ENCODE results near the gene LGALS13. TPM values are rescaled to one million over a fixed set of nuclear protein-coding genes. Genes with fewer than 3 reads are reported as not detected.

The LGALS13 gene
- total and polyA plus RNA-seq, 2 experiments from 2014 or later: not detected

- H3K36me3 ChIP-seq: no peaks in the 10 kb centered on the region
These were observed 6.4 kb upstream of the LGALS13 start for GRCh38 chr19:39595950-39596349.

GRCh38 chr19:39596911-39597310 is 5.4 kb upstream of the LGALS13 start:
- Histone ChIP-seq H3K9me3 (ENCODE audit: low read depth) (no peaks in the 10 kb centered on the region), H3K27me3 (no peaks in the 10 kb centered on the region), H3K4me1 (ENCODE audit: low read depth) (no peaks in the 10 kb centered on the region), H3K4me3 (no peak overlapping the region), H3K36me3 (no peaks in the 10 kb centered on the region), H3K27ac (no peak overlapping the region)
- no peak for DNase-seq (ENCODE audit: low read depth in 1 of 2, low spot score in 1 of 2)
- TF ChIP-seq, protein P1, sequence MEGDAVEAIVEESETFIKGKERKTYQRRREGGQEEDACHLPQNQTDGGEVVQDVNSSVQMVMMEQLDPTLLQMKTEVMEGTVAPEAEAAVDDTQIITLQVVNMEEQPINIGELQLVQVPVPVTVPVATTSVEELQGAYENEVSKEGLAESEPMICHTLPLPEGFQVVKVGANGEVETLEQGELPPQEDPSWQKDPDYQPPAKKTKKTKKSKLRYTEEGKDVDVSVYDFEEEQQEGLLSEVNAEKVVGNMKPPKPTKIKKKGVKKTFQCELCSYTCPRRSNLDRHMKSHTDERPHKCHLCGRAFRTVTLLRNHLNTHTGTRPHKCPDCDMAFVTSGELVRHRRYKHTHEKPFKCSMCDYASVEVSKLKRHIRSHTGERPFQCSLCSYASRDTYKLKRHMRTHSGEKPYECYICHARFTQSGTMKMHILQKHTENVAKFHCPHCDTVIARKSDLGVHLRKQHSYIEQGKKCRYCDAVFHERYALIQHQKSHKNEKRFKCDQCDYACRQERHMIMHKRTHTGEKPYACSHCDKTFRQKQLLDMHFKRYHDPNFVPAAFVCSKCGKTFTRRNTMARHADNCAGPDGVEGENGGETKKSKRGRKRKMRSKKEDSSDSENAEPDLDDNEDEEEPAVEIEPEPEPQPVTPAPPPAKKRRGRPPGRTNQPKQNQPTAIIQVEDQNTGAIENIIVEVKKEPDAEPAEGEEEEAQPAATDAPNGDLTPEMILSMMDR (IDR thresholded peaks at IDR 0.05; ENCODE audit: low read depth, low read length): no peak

More at GRCh38 chr19:39595950-39596349, 6.4 kb upstream of the LGALS13 start:
- H3K4me3 ChIP-seq: no peak overlapping the region
- H3K9me3 ChIP-seq (ENCODE audit: low read depth): no peaks in the 10 kb centered on the region
- no peak for DNase-seq (ENCODE audit: low read depth in 1 of 2, low spot score in 1 of 2)
- H3K4me1 ChIP-seq (ENCODE audit: low read depth): no peaks in the 10 kb centered on the region
- TF ChIP-seq, protein P1 (IDR thresholded peaks at IDR 0.05; ENCODE audit: low read depth, low read length): no peak
- H3K27ac ChIP-seq: no peak overlapping the region
- no peaks in the 10 kb centered on the region for H3K27me3 ChIP-seq

- no peaks in the 10 kb centered on the region for H3K4me1 ChIP-seq (ENCODE audit: low read depth)
- TF ChIP-seq, protein P1 (IDR thresholded peaks at IDR 0.05; ENCODE audit: low read depth, low read length): no peak
These were observed 3.2 kb upstream of the LGALS13 start for GRCh38 chr19:39599116-39599515.

GRCh38 chr19:39603825-39604224 is 1.5 kb downstream of the LGALS13 start:
- no peaks in the 10 kb centered on the region for H3K36me3 ChIP-seq
- no peak overlapping the region for H3K4me3 ChIP-seq
- H3K4me1 ChIP-seq (ENCODE audit: low read depth): no peaks in the 10 kb centered on the region
- H3K27ac ChIP-seq: no peak overlapping the region
- no peaks in the 10 kb centered on the region for H3K9me3 ChIP-seq (ENCODE audit: low read depth)
- TF ChIP-seq, protein P1 (IDR thresholded peaks at IDR 0.05; ENCODE audit: low read depth, low read length): no peak
- H3K27me3 ChIP-seq: no peaks in the 10 kb centered on the region
- no peak for DNase-seq (ENCODE audit: low read depth in 1 of 2, low spot score in 1 of 2)

More at GRCh38 chr19:39599116-39599515, 3.2 kb upstream of the LGALS13 start:
- Histone ChIP-seq H3K36me3 (no peaks in the 10 kb centered on the region), H3K27ac (no peak overlapping the region), H3K9me3 (ENCODE audit: low read depth) (no peaks in the 10 kb centered on the region), H3K27me3 (no peaks in the 10 kb centered on the region), H3K4me3 (no peak overlapping the region)
- peak; percentile 42 to 67 for DNase-seq (ENCODE audit: low read depth in 1 of 2, low spot score in 1 of 2)

- TF ChIP-seq, protein P1 (IDR thresholded peaks at IDR 0.05; ENCODE audit: low read depth, low read length): no peak
- Histone ChIP-seq H3K27ac (no peak overlapping the region), H3K9me3 (ENCODE audit: low read depth) (no peaks in the 10 kb centered on the region), H3K27me3 (no peaks in the 10 kb centered on the region), H3K4me1 (ENCODE audit: low read depth) (no peaks in the 10 kb centered on the region), H3K36me3 (no peaks in the 10 kb centered on the region), H3K4me3 (no peak overlapping the region)
- DNase-seq (ENCODE audit: low read depth in 1 of 2, low spot score in 1 of 2): no peak
These were observed 4.7 kb downstream of the LGALS13 start for GRCh38 chr19:39607021-39607420.

GRCh38 chr19:39607561-39607960 is 5.2 kb downstream of the LGALS13 start:
- H3K27ac ChIP-seq: no peak overlapping the region
- H3K9me3 ChIP-seq (ENCODE audit: low read depth): no peaks in the 10 kb centered on the region
- no peaks in the 10 kb centered on the region for H3K36me3 ChIP-seq
- H3K27me3 ChIP-seq: no peaks in the 10 kb centered on the region
- H3K4me3 ChIP-seq: no peak overlapping the region
- no peak for DNase-seq (ENCODE audit: low read depth in 1 of 2, low spot score in 1 of 2)
- TF ChIP-seq, protein P1 (IDR thresholded peaks at IDR 0.05; ENCODE audit: low read depth, low read length): no peak
- no peaks in the 10 kb centered on the region for H3K4me1 ChIP-seq (ENCODE audit: low read depth)

All from cardiac muscle cell (in vitro differentiated cells and primary cell).